Measurements from ENCODE around the gene ADGRA3.

ADGRA3 gene

DNA sequence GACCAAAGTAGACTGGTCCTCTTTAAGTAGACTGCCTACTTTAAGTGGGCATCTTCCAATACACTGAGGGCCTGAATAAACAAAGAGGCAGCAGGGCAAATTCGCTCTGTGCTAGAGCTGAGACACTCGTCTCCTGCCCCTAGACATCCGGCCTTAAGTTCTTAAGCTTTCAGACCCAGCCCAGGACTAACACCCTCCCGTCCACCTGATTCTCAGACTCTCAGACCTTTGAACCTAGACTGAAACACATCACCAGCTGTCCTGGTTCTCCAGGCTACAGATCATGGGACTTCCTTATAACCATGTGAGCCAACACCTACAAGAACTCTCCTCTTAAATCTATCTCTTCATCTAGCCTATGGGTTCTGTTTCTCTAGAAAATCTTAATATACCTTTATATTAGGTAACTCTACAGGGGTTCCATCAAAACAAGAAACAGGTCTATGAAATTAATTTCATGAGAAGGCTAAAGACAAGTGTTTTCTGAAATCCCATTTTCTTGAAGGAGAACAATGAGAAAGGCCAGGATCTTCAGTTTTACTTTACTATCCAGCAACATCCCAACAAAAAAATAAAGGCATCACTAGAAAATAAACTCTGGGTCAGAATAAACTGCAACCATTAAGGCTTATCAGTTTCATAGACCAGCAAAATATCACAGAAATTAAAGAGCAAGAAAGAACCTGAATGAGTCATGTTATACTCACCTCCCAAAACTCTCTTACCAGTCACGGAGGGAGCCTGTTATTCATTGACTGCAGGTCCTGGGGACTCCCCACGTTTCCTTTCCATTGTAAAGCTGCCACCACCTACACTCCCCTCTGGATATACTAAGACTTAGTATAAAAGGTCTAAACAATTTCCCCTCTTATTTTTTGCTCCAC is 14.8 kb downstream of the ADGRA3 start:
- Histone ChIP-seq H3K27ac (peak overlapping the region; percentile 21), H3K36me3 (no peaks in the 10 kb centered on the region), H3K4me3 (ENCODE audit: low read depth, low read length) (no peak overlapping the region), H3K27me3 (ENCODE audit: insufficient read depth, low read depth, severe bottlenecking) (no peaks in the 10 kb centered on the region), H3K9me3 (ENCODE audit: severe bottlenecking) (no peaks in the 10 kb centered on the region)
- no peak for TF ChIP-seq CTCF (IDR thresholded peaks at IDR 0.05; ENCODE audit: low read depth, low read length)
- peak; percentile 65 for DNase-seq

GRCh38 chr4:22500128-22500611 is 15.7 kb downstream of the ADGRA3 start:
- Histone ChIP-seq H3K9me3 (ENCODE audit: severe bottlenecking) (no peaks in the 10 kb centered on the region), H3K27me3 (ENCODE audit: insufficient read depth, low read depth, severe bottlenecking) (no peaks in the 10 kb centered on the region), H3K27ac (no peak overlapping the region), H3K4me3 (ENCODE audit: low read depth, low read length) (no peak overlapping the region), H3K36me3 (no peaks in the 10 kb centered on the region)
- no peak for TF ChIP-seq CTCF (IDR thresholded peaks at IDR 0.05; ENCODE audit: low read depth, low read length)
- no peak for DNase-seq

- no peak for DNase-seq
- Histone ChIP-seq H3K4me3 (ENCODE audit: low read depth, low read length) (no peak overlapping the region), H3K27ac (no peak overlapping the region), H3K27me3 (ENCODE audit: insufficient read depth, low read depth, severe bottlenecking) (no peaks in the 10 kb centered on the region), H3K36me3 (no peaks in the 10 kb centered on the region), H3K9me3 (ENCODE audit: severe bottlenecking) (no peaks in the 10 kb centered on the region)
- TF ChIP-seq CTCF (IDR thresholded peaks at IDR 0.05; ENCODE audit: low read depth, low read length): no peak
Observed at GRCh38 chr4:22498866-22499265, 17.0 kb downstream of the ADGRA3 start.

GRCh38 chr4:22496165-22496813 is 19.6 kb downstream of the ADGRA3 start:
- H3K27me3 ChIP-seq (ENCODE audit: insufficient read depth, low read depth, severe bottlenecking): no peaks in the 10 kb centered on the region
- TF ChIP-seq CTCF (IDR thresholded peaks at IDR 0.05; ENCODE audit: low read depth, low read length): no peak
- H3K4me3 ChIP-seq (ENCODE audit: low read depth, low read length): no peak overlapping the region
- no peak for DNase-seq
- no peak overlapping the region for H3K27ac ChIP-seq
- no peaks in the 10 kb centered on the region for H3K36me3 ChIP-seq
- no peaks in the 10 kb centered on the region for H3K9me3 ChIP-seq (ENCODE audit: severe bottlenecking)

DNA sequence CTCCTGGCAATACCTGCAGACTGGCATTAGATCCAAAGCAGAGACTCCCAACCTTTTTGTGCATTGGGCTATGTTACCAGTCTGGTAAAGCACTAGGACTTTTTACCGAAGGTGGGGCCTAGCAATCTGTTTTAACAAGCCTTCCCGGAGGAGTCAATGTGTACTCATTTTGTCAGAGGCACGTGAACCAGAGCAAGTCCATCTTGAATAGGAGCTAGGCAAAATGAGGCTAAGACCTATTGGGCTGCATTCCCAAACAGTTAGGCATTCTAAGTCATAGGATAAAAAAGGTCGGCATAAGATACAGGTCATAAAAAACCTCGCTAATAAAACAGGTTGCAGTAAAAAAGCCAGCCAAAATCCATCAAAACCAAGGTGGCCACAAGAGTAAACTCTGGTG is 22.3 kb downstream of the ADGRA3 start:
- Histone ChIP-seq H3K36me3 (no peaks in the 10 kb centered on the region), H3K4me3 (ENCODE audit: low read depth, low read length) (no peak overlapping the region), H3K27ac (no peak overlapping the region), H3K27me3 (ENCODE audit: insufficient read depth, low read depth, severe bottlenecking) (no peaks in the 10 kb centered on the region), H3K9me3 (ENCODE audit: severe bottlenecking) (no peaks in the 10 kb centered on the region)
- no peak for TF ChIP-seq CTCF (IDR thresholded peaks at IDR 0.05; ENCODE audit: low read depth, low read length)
- DNase-seq: no peak
